ENCODE measurements around the gene GFI1B. TPM values are rescaled to one million over a fixed set of nuclear protein-coding genes. Genes with fewer than 3 reads are reported as not detected.

Gene GFI1B
- total RNA-seq (2021): not detected in 2 replicates
- percentile 4 among the genes with signal in this experiment for Bru-seq, nascent RNA
- BruChase-seq, experiment 1, labeled RNA remaining after a 2-hour chase: percentile 4 among the genes with signal in this experiment
- BruChase-seq, experiment 2, labeled RNA remaining after a 6-hour chase: percentile 9 among the genes with signal in this experiment
- long read RNA-seq: 0 reads

- CTCF ChIA-PET: no interaction called here
- TF ChIP-seq EZH2 (IDR thresholded peaks at IDR 0.05; ENCODE audit: borderline replicate concordance, low read depth, low read length, poor library complexity, severe bottlenecking) (peak; percentile 88), CTCF (conservative IDR thresholded peaks at IDR 0.05; ENCODE audit: low read depth, low read length) (no peak)
- Histone ChIP-seq H3K27me3 (replicated peaks; ENCODE audit: insufficient read depth, low read depth, low read length, poor library complexity) (peaks cover 85% of the 10 kb centered on the region), H3K4me3 (ENCODE audit: low read depth, low read length, poor library complexity, severe bottlenecking) (no peak within 1 kb of the TSS), H3K4me1 (ENCODE audit: insufficient read depth, low read length, poor library complexity, severe bottlenecking) (no peaks in the 10 kb centered on the region), H3K27ac (ENCODE audit: low read depth, low read length, poor library complexity, severe bottlenecking) (no peak within 1 kb of the TSS), H3K36me3 (ENCODE audit: insufficient read depth, low read length, poor library complexity, severe bottlenecking) (no peaks in the 10 kb centered on the region), H3K9me3 (ENCODE audit: low read depth, low read length, poor library complexity, severe bottlenecking) (no peaks in the 10 kb centered on the region)
- DNase-seq (ENCODE audit: low spot score): no peak
- intact Hi-C loops (cut with micrococcal nuclease; ENCODE audit: unreplicated experiment): loop anchor here (10.0 kb wide), 1 partner anchor 174 kb away; no protein-coding TSS in a partner anchor
- no TSS peak for BruUV-seq (replicated peaks)
- POLR2A ChIA-PET (ENCODE audit: low non-redundant PET): no interaction called here
Measured at GRCh38 chr9:132978451-132979131, at the start of gene GFI1B. TSS of gene GFI1B (plus strand) at chr9:132978694. CDS start at chr9:132986679, 7,985 bp downstream.

- POLR2A ChIA-PET (ENCODE audit: low non-redundant PET): no interaction called here
- Histone ChIP-seq H3K27me3 (replicated peaks; ENCODE audit: insufficient read depth, low read depth, low read length, poor library complexity) (no peaks in the 10 kb centered on the region), H3K36me3 (ENCODE audit: insufficient read depth, low read length, poor library complexity, severe bottlenecking) (peaks cover 10% of the 10 kb centered on the region), H3K9me3 (ENCODE audit: low read depth, low read length, poor library complexity, severe bottlenecking) (no peaks in the 10 kb centered on the region), H3K4me1 (ENCODE audit: insufficient read depth, low read length, poor library complexity, severe bottlenecking) (no peaks in the 10 kb centered on the region), H3K4me3 (ENCODE audit: low read depth, low read length, poor library complexity, severe bottlenecking) (no peak overlapping the region), H3K27ac (ENCODE audit: low read depth, low read length, poor library complexity, severe bottlenecking) (no peak overlapping the region)
- intact Hi-C loops (cut with micrococcal nuclease; ENCODE audit: unreplicated experiment): no loop called here
- TF ChIP-seq EZH2 (IDR thresholded peaks at IDR 0.05; ENCODE audit: borderline replicate concordance, low read depth, low read length, poor library complexity, severe bottlenecking): no peak
- no peak for TF ChIP-seq CTCF (conservative IDR thresholded peaks at IDR 0.05; ENCODE audit: low read depth, low read length)
- CTCF ChIA-PET: interaction anchor here (0.5 kb wide), 1 partner anchor 18 kb away, joined by 3 read pairs; no protein-coding TSS in a partner anchor
- no peak for DNase-seq (ENCODE audit: low spot score)
- no TSS peak for BruUV-seq (replicated peaks)
Measured at GRCh38 chr9:132931178-132931735, 47.2 kb upstream of the GFI1B start.

GRCh38 chr9:132935026-132935425, 43.5 kb upstream of the GFI1B start:
- POLR2A ChIA-PET (ENCODE audit: low non-redundant PET): no interaction called here
- DNase-seq (ENCODE audit: low spot score): no peak

More at GRCh38 chr9:132935026-132935425, 43.5 kb upstream of the GFI1B start:
- H3K9me3 ChIP-seq (ENCODE audit: low read depth, low read length, poor library complexity, severe bottlenecking): no peaks in the 10 kb centered on the region
- H3K36me3 ChIP-seq (ENCODE audit: insufficient read depth, low read length, poor library complexity, severe bottlenecking): no peaks in the 10 kb centered on the region
- BruUV-seq (replicated peaks): no TSS peak
- no peak overlapping the region for H3K4me3 ChIP-seq (ENCODE audit: low read depth, low read length, poor library complexity, severe bottlenecking)
- CTCF ChIA-PET: no interaction called here
- H3K27me3 ChIP-seq (replicated peaks; ENCODE audit: insufficient read depth, low read depth, low read length, poor library complexity): no peaks in the 10 kb centered on the region
- H3K27ac ChIP-seq (ENCODE audit: low read depth, low read length, poor library complexity, severe bottlenecking): no peak overlapping the region
- intact Hi-C loops (cut with micrococcal nuclease; ENCODE audit: unreplicated experiment): no loop called here
- no peak for TF ChIP-seq EZH2 (IDR thresholded peaks at IDR 0.05; ENCODE audit: borderline replicate concordance, low read depth, low read length, poor library complexity, severe bottlenecking)
- TF ChIP-seq CTCF (conservative IDR thresholded peaks at IDR 0.05; ENCODE audit: low read depth, low read length): no peak
- no peaks in the 10 kb centered on the region for H3K4me1 ChIP-seq (ENCODE audit: insufficient read depth, low read length, poor library complexity, severe bottlenecking)

Measured in A673 (cell line).